WTC11 (cell line): ENCODE measurements around the gene C16orf95. TPM values are rescaled to one million over a fixed set of nuclear protein-coding genes. Genes with fewer than 3 reads are reported as not detected.

Experiments used
- ATAC-seq: fragments of 200-7000 bp; cut with Tn5 transposase; 2 replicates; pipeline ENCODE4 v1.10.0; 2021; ENCODE audit warnings: mild to moderate bottlenecking, moderate library complexity
- CTCF ChIA-PET: fragments of 300-600 bp; sonication (Branson Sonifier 250); formaldehyde crosslinking; loops from one replicate; lab custom pipeline; 2021; ENCODE audit warnings: antibody characterized with exemption; lab: Charles Lee
- POLR2A ChIA-PET: fragments of 350-600 bp; sonication (Branson Sonifier 250); formaldehyde crosslinking; loops from one replicate; lab custom pipeline; 2021; ENCODE audit warnings: antibody characterized with exemption; lab: Charles Lee
- DNase-seq: peaks from one replicate; pipeline ENCODE4 v3.0.0; 2021; ENCODE audit warnings: low spot score
- H3K27ac Mint-ChIP-seq: 2 replicates; pipeline ENCODE4 v1.8.0; 2021; ENCODE audit warnings: mixed read lengths
- H3K27me3 Mint-ChIP-seq: 2 replicates; pipeline ENCODE4 v1.8.0; 2021; ENCODE audit warnings: low read depth, mild to moderate bottlenecking, moderate library complexity, mixed read lengths
- H3K36me3 Mint-ChIP-seq: 2 replicates; pipeline ENCODE4 v1.8.0; 2021; ENCODE audit warnings: mixed read lengths
- H3K4me1 Mint-ChIP-seq: 2 replicates; pipeline ENCODE4 v1.8.0; 2022; ENCODE audit warnings: mixed read lengths
- H3K4me3 Mint-ChIP-seq: 2 replicates; pipeline ENCODE4 v1.8.0; 2021; ENCODE audit warnings: mild to moderate bottlenecking, moderate library complexity, mixed read lengths
- H3K9me3 Mint-ChIP-seq: 2 replicates; pipeline ENCODE4 v1.8.0; 2021; ENCODE audit warnings: mixed read lengths
- AFF4 ChIP-seq: sonication (generic); formaldehyde crosslinking; IDR thresholded peaks from 2 replicates; pipeline ENCODE4 v1.8.1; 2023; ENCODE audit warnings: mild to moderate bottlenecking, missing genetic modification reagents, borderline replicate concordance
- CREM ChIP-seq: sonication (generic); formaldehyde crosslinking; IDR thresholded peaks from 2 replicates; pipeline ENCODE4 v1.8.1; 2022; ENCODE audit warnings: mild to moderate bottlenecking, missing genetic modification reagents, moderate library complexity
- ESRRA ChIP-seq: sonication (generic); formaldehyde crosslinking; IDR thresholded peaks from 2 replicates; pipeline ENCODE4 v1.8.1; 2022; ENCODE audit warnings: mild to moderate bottlenecking, missing genetic modification reagents, borderline replicate concordance
- GABPB1 ChIP-seq: sonication (generic); formaldehyde crosslinking; IDR thresholded peaks from 2 replicates; pipeline ENCODE4 v1.8.1; 2023; ENCODE audit warnings: mild to moderate bottlenecking, missing genetic modification reagents
- GTF2I ChIP-seq: fragments of 250-450 bp; sonication (Bioruptor Pico); conservative IDR thresholded peaks from 2 replicates; pipeline ENCODE4 v1.4.0; 2021; ENCODE audit warnings: mild to moderate bottlenecking
- MLX ChIP-seq: sonication (generic); formaldehyde crosslinking; IDR thresholded peaks from 2 replicates; pipeline ENCODE4 v1.8.1; 2023; ENCODE audit warnings: mild to moderate bottlenecking, missing genetic modification reagents, moderate library complexity
- NFYB ChIP-seq: sonication (generic); formaldehyde crosslinking; conservative IDR thresholded peaks from 2 replicates; pipeline ENCODE4 v1.8.0; 2022; ENCODE audit warnings: low read depth, missing genetic modification reagents
- ZNF121 ChIP-seq: sonication (generic); formaldehyde crosslinking; IDR thresholded peaks from 2 replicates; pipeline ENCODE4 v1.8.0; 2023; ENCODE audit warnings: missing genetic modification reagents
- ZNF425 ChIP-seq: fragments of 250-450 bp; sonication (Bioruptor Pico); conservative IDR thresholded peaks from 2 replicates; pipeline ENCODE4 v1.9.0; 2021; ENCODE audit warnings: mild to moderate bottlenecking
- total RNA-seq: library from RNA; stranded (reverse); gene quantifications from 3 replicates; pipeline ENCODE4 v1.2.3, GENCODE V29; 2021

Gene C16orf95
- total RNA-seq, 1 experiment from 2014 or later: 5.7 TPM

- Mint-ChIP-seq H3K36me3 (peaks cover 6% of the 10 kb centered on the region), H3K4me3 (no peak overlapping the region), H3K27me3 (no peaks in the 10 kb centered on the region), H3K27ac (no peak overlapping the region), H3K9me3 (peaks cover 12% of the 10 kb centered on the region), H3K4me1 (no peaks in the 10 kb centered on the region)
- TF ChIP-seq ZNF121 (CRISPR knock-in tag): 0 out of 2 replicates have a peak, but pooled peaks have one; percentile 20
- no peak for TF ChIP-seq CREM (CRISPR knock-in tag)
- ChIA-PET POLR2A (interaction anchor here (0.6 to 1.1 kb wide), 3 partner anchors 8 to 181 kb away, joined by 3 to 5 read pairs (median 3); partner anchors contain the start of gene C16orf95), CTCF (interaction anchor here (0.7 to 1.9 kb wide), 5 partner anchors 19 to 70 kb away, joined by 3 to 7 read pairs (median 3); no protein-coding TSS in a partner anchor)
- ATAC-seq: no peak
- DNase-seq: no peak
Measured at GRCh38 chr16:87255866-87256265, 61.3 kb downstream of the C16orf95 start.

GRCh38 chr16:87254734-87255133 is 62.5 kb downstream of the C16orf95 start:
- peaks cover 4% of the 10 kb centered on the region; the same call in 1 of the 2 replicates for H3K9me3 Mint-ChIP-seq
- POLR2A ChIA-PET: interaction anchor here (1.1 kb wide), 1 partner anchor 63 kb away, joined by 5 read pairs; the partner anchor contains the start of gene C16orf95

More at GRCh38 chr16:87254734-87255133, 62.5 kb downstream of the C16orf95 start:
- no peak for TF ChIP-seq GTF2I
- TF ChIP-seq MLX: no peak
- no peak for TF ChIP-seq GABPB1 (CRISPR knock-in tag)
- no peak for TF ChIP-seq ESRRA (CRISPR knock-in tag)
- no peak for TF ChIP-seq NFYB
- TF ChIP-seq ZNF425 (CRISPR knock-in tag): no peak
- TF ChIP-seq AFF4 (CRISPR knock-in tag): no peak
- CTCF ChIA-PET: interaction anchor here (0.9 to 1.7 kb wide), 2 partner anchors 18 to 22 kb away, joined by 3 to 6 read pairs; no protein-coding TSS in a partner anchor
- ATAC-seq (no peak), DNase-seq (no peak)
- Mint-ChIP-seq H3K4me1 (no peaks in the 10 kb centered on the region), H3K4me3 (no peak overlapping the region), H3K27me3 (no peaks in the 10 kb centered on the region), H3K36me3 (no peaks in the 10 kb centered on the region), H3K27ac (no peak overlapping the region; the same call in 1 of the 2 replicates)
